ENCODE data around the gene ATP7B.
A peak's percentile ranks its signal among the peaks of the same experiment; 100 is the strongest.

ATP7B gene

DNA sequence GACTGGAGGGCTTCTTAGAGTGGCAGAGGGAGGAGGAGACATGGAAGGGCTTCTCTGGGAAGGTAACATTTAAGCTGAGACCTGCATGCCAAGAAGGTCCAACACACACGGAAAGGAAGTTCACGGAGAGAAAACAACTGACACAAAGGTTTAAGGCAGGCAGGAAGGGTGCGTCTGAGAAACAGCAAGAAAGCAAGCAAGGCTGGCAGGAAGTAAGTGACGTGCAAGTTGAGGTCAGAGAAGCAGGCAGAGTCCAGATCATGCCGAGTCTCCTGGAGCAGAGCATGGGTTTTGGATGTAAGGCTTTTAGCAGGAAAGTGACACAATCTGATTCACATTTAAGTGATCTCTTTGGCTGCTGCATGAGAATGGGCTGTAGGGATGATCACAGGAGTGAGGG is 60.5 kb downstream of the ATP7B start:
- peak; percentile 24 for DNase-seq (ENCODE audit: low spot score)

DNA sequence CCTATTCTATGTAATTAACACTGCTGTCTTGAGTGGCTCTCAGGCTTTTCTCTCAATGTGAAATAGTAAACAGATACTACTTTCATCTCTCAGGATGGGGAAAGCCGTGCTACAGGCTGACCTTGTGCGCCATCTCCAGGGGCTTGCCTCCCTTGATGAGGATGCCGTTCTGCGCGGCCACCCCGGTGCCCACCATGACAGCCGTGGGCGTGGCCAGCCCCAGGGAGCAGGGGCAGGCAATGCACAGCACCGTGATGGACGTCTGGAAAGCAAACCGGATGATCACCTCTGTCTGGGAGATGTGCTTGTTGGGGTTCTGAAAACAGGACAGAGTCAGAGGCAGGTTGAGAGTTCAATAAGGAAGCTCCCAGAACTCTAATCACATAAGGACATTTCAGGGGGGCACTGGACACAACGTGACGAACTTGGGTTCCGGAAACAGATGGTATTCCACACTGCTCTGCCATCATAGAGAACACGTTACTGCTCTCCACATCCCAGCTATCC is 65.0 kb downstream of the ATP7B start:
- DNase-seq (ENCODE audit: low spot score) = no peak

DNA sequence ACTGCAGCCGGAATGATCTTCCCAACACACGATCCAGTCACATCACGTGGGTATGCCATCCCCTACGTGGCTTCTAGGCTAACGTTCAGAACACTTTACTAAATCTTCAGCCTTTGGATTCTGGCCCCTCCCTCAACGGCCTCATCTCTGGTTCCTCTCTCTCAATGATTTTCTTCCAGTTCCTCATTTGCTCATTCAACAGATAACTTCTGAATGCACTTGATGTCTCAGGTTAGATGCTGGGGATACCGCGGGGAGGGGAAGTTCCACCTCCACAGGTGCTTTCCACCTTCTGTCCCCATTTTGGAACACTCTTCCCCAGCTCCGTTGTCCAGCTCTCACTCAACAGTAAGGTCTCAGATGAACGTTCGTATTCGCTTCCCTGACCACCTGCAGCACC is 66.1 kb downstream of the ATP7B start:
- DNase-seq (ENCODE audit: low spot score) = no peak

DNA sequence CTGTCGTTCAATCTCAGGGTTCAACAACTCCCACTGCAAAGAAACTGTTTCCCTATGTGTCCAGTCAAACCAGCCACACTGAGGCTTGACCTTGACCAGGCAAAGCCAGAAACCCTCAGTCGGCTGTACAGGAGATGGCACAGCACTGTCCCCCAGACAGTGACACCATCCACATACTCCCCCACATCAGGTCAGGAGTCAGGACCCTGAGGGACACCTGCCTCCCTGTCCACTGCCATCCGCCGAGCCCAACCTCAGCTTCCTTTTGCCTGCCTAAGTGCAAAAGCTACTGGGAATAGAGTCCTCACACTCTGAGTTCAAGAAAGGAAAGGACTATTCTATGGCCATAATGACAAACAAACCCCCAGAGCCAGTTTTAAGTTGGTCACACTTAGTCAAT is 66.8 kb downstream of the ATP7B start:
- DNase-seq (ENCODE audit: low spot score) = no peak

DNA sequence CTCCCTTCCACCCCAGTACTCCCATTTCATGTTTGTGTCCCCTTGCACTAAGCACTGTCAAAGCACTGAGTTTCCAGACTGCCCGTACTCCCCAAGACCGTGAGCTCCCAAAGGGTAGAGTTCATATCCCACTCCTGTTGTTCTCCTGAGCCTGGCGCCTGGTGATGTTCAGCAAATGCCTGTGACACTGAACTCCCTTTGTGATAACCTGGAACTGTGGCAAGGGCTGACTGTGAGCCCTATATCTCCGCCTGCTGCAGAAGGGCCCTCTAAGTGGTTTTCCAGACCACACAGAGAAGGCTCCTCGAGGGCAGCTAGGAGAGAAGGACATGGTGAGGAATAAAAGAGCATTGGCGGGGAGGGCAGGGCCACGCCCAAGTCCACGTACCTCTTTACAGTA is 67.5 kb downstream of the ATP7B start:
- no peak for DNase-seq (ENCODE audit: low spot score)

DNA sequence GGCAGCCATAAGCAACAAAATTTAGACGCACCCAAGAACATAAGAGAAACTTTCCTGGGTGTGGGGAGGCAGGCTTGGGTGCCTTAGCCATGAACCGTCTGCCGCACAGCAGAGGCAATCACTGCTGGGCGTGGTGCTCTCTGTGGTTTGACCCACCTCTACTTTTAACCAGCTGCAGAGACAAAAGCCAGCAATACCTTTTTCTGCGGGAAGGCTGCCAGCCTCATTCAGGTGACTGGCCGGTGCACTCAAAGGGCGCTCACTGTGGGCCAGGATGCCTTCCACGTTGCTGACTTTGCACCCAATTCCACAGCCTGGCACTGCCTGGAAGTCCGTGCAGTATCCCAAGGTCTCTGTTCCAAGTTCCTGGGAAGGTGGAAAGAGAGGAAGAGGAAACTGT is 69.1 kb downstream of the ATP7B start:
- DNase-seq (ENCODE audit: low spot score) = peak; percentile 50

DNA sequence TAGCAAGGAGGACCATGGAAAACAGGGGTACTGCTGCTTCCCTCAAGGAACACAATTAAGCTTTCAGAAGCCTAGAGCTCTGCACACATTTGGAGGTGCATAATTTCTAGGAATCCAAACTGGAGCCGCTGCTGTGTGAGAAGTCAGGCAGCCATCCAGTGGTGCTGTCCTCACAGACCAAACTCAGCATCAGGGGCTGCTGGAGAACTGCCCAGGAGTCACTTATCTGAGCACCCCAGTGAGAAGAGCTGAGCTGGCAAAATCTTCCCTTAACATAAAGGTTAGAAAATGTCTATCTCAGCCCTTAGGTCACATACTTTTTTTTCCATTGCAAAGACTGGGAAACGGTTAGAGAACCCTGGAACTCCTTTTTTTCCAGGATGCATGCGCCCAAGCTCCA is 72.8 kb downstream of the ATP7B start:
- no peak for DNase-seq (ENCODE audit: low spot score)

DNA sequence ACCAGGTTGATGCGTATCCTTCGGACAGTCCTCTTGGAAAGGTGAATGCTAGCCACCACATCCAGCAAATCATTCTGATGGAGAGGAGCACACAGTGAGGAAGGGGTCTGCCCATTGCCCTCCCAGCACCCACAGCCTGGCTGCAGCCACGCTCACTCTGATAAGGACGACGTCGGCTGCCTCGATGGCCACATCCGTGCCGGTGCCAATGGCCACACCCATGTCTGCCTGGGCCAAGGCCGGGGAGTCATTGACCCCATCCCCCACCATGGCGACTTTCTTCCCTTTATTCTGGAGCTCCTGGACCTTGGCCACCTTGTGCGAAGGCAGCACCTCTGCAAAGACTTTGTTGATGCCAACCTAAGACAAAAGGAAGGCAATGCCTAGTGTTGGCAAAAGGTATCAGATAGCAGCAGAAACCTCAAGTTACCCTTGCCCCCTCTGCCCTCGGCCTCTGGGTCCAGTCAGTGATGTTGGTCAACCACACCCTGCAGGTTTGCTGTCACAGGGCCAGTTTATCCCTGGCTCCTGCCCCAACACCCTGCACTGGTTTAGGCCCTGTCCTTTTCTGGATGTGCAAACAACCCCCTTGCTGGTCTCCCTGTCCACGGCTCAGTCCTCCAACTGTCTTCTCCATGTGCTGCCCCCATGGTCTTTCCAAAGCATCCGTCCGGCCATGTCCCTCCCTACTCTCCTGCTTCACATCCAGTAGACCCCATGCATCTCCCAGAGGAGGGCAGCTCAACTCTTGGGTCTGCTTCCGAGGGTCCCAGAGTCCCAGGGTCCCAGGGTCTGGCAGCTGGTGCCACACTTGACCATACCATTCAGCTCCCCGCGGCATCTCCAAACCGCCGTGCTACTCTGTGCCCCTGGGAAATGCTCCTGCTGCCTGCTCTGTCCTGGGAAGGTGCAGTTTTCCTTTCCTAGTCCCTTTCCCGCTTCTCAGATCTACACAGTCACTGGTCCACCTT is 73.6 kb downstream of the ATP7B start:
- DNase-seq (ENCODE audit: low spot score) = no peak

DNA sequence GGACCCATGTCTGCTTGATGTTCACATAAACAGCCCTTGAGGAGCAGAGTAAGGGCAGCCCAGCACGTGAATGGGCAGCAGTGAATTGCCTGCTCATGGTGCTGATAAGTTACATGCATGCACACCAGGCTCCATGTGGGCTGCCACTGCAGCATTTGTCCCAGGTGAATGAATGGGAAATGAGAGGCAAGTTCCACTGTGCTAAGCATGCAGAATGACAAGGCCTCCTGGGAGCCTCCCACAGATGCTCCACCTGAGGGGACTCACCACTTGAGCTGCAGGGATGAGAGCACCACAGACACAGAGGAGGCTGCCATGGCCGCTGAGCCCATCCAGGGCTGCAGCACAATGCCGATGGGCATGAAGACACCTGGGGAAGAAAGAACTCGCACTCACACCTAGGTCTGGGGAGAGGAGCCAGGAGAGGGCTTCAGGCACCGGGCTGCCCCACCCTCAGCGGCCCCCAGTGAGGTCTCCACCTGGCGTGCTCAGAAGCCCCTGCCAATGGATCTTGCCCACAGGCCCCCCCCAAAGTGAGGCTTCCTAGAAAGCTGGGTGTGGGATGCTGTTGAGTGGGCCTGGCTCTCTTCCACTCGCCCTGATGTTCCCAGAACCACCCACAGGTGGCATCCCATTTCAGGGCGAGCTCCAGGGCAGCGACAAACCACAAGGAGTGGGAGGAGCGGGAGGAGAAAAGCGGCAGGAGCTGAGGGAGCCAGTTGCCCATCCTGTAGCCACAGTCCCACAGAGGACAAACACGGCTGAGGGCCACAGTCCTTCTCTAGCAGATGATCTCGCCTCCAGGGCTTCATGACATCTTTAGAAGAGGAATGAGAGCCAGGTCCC is 75.7 kb downstream of the ATP7B start:
- no peak for DNase-seq (ENCODE audit: low spot score)

DNA sequence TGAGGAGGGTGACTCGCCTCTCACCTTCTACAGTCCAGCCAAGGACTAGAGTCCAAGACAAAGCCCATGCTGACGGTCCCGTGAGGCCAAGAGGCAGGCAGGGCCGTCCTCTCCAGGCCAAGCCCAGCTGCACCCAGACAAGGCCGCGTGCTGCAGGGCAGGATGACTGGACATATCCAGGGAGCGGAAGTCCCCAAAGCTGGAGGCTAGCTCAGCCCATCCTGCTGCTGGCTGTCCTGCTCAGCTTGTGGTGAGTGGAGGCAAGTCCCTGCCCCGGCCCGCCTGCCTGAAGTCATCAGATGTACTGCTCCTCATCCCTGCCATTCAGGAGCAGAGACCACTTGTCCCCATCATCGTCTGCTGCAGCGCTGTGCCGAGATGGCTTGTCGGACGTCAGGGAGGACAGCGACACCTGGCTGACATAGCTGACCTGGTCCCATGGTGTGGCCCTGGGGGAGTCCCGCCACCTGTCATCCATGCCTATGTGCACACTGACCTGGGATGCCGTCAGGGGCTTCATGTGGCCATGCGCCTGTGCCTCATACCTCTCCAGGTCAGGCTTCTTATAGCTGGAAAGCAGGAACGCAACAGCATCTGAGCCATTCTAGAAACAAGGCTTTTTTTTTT is 76.7 kb downstream of the ATP7B start:
- DNase-seq (ENCODE audit: low spot score) = no peak

DNA sequence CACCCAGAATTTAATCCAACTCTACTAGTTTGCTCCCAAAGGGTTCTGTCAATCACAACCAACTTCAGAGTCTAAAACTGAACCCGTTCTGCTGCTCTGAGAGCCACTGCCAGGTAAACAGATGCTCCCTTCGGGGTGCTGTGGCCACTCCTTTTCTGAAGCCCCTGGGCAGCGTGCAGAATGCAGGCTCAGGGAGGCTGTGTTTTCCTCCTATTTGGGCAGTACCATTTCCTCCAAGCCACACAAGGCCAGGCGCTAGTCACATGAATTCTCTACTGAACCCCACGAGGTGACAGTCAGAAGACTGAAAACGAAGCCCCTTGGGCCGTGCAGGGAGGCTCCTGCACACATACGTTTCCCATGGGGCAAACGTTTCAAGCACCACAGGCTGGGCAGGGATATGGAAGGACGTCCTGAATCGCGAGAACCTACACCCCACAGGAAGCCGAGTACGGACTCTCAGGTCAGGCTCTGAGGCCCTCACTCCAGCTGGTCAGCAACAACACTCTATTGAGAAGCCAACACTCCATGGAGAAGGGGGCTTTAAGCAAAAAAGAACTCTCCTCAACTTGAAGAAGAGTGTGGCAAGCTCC is 77.7 kb downstream of the ATP7B start:
- DNase-seq (ENCODE audit: low spot score) = no peak

DNA sequence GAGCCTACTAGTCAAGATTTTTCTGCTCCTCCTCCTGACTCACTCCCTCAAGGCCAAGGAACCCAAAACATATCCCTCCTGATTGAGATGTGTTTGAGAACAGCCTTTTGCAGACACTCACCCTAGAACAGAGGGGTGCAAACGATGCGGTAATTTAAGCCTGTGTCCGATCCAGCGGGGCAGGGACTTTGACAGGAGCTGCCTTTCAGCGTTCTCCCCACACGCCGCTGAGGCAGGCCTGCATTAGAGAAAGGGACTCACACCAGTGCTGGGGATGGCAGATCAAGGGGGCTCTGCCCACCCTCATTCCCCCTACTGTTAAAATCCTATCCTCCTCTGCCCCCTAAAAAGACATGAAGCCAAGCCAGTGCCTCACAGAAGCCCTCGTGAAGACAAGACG is 79.0 kb downstream of the ATP7B start:
- no peak for DNase-seq (ENCODE audit: low spot score)

DNA sequence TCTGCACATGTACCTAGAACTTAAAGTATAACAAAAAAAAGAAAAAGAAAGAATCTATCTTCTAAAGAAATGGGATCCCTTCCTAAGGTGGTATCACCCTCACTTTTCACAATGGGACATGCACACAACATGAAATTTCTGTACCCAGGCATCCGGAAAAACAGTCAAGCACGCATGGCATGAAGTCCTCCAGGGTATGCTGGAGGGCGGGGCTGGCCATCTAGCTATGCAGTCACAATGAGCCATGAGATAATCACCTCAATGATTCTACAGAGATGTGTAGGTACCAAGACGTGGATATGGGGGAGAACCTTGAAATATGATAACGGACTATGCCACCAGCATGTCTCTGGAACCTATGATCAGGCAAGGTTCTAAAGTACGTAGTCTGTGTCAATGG is 79.6 kb downstream of the ATP7B start:
- no peak for DNase-seq (ENCODE audit: low spot score)

DNA sequence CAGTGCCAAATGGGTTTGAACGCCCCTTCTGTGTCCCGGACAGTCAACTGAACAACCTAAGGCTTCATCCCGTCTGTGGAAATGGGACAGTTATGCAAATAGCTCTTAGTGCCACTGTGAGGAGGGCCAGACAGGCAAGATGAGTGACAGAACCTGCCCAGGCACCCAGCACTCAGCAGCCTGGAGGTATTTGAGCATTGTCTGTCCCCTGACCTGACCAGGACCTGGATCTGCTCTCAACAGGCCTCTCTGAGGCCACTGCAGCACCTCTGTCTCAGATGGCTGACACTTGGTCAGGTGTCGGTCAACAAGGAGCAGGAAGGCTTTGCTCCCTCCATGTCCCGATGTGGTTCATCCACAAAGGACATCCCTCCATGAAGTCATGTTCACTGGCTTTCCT is 81.6 kb downstream of the ATP7B start:
- no peak for DNase-seq (ENCODE audit: low spot score)

DNA sequence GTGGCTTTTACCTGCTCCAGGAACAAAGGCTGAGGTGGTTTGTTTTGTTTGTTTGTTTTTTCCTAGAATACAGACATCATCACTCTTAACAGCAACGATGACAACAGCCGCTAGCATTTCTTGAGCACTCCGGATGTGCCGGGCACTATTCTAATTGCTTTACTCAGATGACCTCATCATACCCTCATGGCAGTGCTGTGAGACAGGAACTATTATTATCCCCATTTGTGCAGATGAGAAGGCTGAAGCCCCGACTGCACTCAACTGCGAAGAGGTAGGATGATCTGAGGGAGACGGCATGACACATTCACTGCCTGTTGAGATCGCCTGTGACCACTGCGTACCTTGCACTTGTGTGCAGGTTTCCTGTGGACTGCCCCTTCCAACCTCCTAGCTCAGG is 83.0 kb downstream of the ATP7B start:
- no peak for DNase-seq (ENCODE audit: low spot score)

DNA sequence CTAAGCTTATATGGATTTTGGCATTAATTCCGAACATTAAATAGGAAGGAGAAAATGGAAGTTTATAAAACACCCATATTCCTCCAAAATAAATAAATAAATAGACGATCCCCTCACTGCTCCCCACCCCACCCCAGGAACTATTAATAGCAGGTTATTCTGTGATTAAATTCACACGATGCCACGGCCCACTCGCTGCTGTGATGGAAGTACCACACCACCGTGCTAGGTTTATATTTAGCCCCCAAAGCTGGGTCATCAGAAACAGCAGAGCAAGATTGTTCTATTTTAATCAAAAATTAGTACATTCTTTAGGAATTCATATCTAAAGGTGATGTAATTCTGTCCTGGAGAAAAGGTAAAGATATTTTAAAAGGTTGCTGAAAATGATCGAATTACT is 84.1 kb downstream of the ATP7B start:
- DNase-seq (ENCODE audit: low spot score) = no peak

DNA sequence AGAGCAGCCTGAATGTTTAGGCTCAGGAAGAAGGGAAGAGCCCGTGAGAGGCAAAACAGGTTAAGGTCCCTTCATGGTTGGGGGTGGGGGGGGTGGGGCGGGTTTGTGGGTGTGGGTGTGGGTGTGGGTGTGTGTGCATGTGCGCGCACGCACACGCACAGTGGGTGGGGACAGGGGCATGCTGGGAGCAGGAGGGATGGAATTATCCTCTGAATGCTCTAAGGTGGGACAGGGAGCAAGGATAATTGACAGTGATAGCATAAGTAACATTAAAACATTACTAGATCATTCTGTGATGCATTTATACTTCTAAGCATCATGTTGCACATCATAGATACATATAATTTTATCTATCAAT is 84.7 kb downstream of the ATP7B start:
- no peak for DNase-seq (ENCODE audit: low spot score)

DNA sequence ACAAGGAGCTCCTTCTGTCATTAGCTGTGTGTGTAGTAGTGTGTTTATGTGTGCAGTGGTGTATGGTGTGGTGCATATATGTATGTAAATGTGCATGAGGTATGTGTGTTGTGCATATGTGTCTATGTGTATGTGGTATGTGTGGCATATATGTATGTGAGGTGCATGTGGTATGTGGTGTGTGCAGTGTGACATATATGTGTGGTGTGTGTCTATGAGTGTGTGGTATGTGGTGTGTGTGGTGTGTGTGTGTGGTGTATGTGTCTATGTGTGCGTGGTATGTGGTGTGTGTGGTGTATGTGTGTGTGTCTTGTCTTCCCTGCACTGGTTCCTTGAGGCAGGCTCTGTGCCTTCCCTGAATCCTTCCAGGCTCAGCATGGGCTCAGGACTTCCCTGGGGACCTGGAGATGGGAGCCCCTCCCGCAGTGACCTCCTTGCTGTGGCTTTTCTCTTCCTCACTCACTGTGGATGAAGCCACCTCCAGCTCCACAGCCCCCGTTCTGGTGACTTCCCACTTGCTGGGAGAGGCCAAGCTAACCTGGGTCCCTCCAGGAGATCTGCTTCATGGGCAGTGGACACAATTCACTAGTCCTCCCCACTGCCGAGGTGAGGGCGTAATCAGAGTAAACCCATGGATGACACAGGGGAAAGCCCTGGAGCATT is 85.3 kb downstream of the ATP7B start:
- no peak for DNase-seq (ENCODE audit: low spot score)

DNA sequence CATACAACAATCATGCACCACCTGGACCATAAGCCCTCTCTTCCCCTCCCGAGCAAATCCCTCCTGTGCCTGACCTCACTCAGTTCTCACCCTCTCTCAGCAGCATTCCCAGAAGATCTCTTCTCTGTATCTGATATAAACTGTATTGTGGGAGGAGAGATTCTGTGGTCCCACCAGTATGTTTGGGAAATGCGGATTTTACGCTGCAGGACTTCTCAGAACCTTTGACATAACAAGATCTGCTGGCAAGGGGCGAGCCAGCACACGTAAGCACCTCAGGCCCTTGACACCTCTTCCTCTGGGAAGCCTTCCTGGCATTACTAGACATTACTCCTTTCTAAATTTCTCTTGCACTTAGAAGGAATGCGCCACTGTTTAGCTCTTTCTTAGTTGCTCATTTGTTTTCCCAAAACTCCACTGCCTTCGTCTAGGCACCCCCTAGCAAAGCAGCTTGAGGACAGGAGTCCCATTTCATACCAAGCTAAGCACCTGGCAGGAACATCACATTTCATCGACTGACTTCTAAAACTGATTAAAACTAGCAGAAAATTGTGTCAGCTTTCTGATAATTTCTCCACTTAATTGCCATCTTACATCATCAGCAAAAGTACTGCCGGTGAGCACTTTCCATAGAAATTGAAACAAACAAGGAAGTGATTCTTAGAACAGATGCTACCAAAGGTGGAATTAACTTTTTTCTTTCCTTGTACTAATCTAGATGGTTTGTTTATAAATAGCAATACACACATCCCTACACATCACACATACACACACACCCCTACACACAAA is 86.3 kb downstream of the ATP7B start:
- DNase-seq (ENCODE audit: low spot score) = no peak

DNA sequence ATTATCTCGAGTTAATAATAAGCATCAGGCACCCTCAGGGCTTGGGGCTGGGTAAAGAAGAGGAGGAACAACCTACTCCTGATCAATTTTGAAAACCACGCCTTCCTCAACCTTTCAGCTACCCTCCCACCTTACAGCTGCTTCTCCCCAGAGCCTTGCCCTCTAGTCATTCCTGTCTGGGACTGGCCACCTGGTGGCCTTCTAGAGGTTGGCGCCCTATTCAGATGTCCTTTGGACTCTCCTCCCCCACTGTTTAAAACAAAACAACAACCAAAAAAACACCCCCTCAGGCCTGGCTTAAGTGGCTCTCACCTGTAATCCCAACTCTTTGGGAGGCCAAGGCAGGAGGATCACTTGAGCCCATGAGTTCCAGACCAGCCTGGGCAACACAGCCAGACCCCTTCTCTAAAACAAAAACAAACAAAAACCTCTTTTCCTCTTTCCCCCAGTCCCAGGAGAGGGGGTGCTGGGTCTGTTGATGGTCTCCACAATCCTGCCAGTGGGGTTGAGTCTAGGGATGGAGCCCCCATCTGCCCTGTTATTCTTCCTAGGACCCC is 87.2 kb downstream of the ATP7B start:
- no peak for DNase-seq (ENCODE audit: low spot score)
